IMR-90 (cell line): ENCODE data around the gene IER5. TPM values are rescaled to one million over a fixed set of nuclear protein-coding genes. Genes with fewer than 3 reads are reported as not detected.

Experiments
- ATAC-seq: fragments of 200-7000 bp; cut with Tn5 transposase; 2 replicates; pipeline ENCODE4 v1.9.1; 2020; ENCODE audit warnings: low read depth, mild to moderate bottlenecking, moderate library complexity
- BruUV-seq: library from RNA; stranded (reverse); fragments of 400-500 nt; replicated peaks from 2 replicates; lab custom pipeline; 2021; lab: Mats Ljungman, UMichigan
- CTCF ChIA-PET: fragments of 300-600 bp; formaldehyde crosslinking; extraction: SDS; loops from one replicate; lab custom pipeline; 2021; ENCODE audit warnings: antibody characterized with exemption; lab: Yijun Ruan, JAX
- POLR2A ChIA-PET: fragments of 300-600 bp; sonication (Branson Sonifier 250); formaldehyde crosslinking; loops from one replicate; lab custom pipeline; 2022; ENCODE audit warnings: antibody characterized with exemption; ENCODE audit not compliant: unreplicated experiment; lab: Charles Lee
- DNase-seq: peaks from one replicate; pipeline ENCODE4 v3.0.0; 2013
- H2AFZ ChIP-seq: replicated peaks from 2 replicates; pipeline ENCODE3; 2013; ENCODE audit warnings: low read length, mild to moderate bottlenecking; ENCODE audit not compliant: poor library complexity
- H2AK5ac ChIP-seq: 2 replicates; pipeline ENCODE4 v1.6.1; 2013; ENCODE audit warnings: low read depth, low read length, inconsistent platforms
- H2AK9ac ChIP-seq: replicated peaks from 2 replicates; pipeline ENCODE3; 2013; ENCODE audit warnings: mild to moderate bottlenecking, low read depth, low read length, moderate library complexity; ENCODE audit not compliant: poor library complexity
- H2BK120ac ChIP-seq: 2 replicates; pipeline ENCODE4 v1.6.1; 2013; ENCODE audit warnings: low read depth, low read length, inconsistent platforms
- H2BK15ac ChIP-seq: 3 replicates; pipeline ENCODE4 v1.6.1; 2013; ENCODE audit warnings: low read depth, low read length, inconsistent platforms
- H2BK20ac ChIP-seq: 2 replicates; pipeline ENCODE4 v1.6.1; 2013; ENCODE audit warnings: low read depth, mild to moderate bottlenecking, inconsistent platforms, low read length, moderate library complexity
- H2BK5ac ChIP-seq: 2 replicates; pipeline ENCODE4 v1.6.1; 2013; ENCODE audit warnings: mild to moderate bottlenecking, low read depth, low read length, inconsistent platforms; ENCODE audit not compliant: poor library complexity, severe bottlenecking
- H3K14ac ChIP-seq: replicated peaks from 2 replicates; pipeline ENCODE4 v1.6.1; 2013; ENCODE audit warnings: low read depth, low read length, inconsistent platforms
- H3K18ac ChIP-seq: 2 replicates; pipeline ENCODE4 v1.6.1; 2013; ENCODE audit warnings: low read depth, low read length, control low read depth
- H3K23ac ChIP-seq: 2 replicates; pipeline ENCODE4 v1.6.1; 2013; ENCODE audit warnings: low read depth, low read length, inconsistent platforms
- H3K27ac ChIP-seq: 2 replicates; pipeline ENCODE4 v1.5.1; 2013; ENCODE audit warnings: mild to moderate bottlenecking, control low read depth, low read length; ENCODE audit not compliant: insufficient read depth
- H3K27me3 ChIP-seq: 2 replicates; pipeline ENCODE4 v1.6.1; 2013; ENCODE audit warnings: low read length; ENCODE audit not compliant: control insufficient read depth, insufficient read depth
- H3K36me3 ChIP-seq: 2 replicates; pipeline ENCODE4 v1.6.1; 2013; ENCODE audit warnings: low read length, mixed read lengths; ENCODE audit not compliant: control insufficient read depth, insufficient read depth
- H3K4ac ChIP-seq: 2 replicates; pipeline ENCODE4 v1.6.1; 2013; ENCODE audit warnings: low read depth, low read length, inconsistent platforms
- H3K4me1 ChIP-seq: 2 replicates; pipeline ENCODE4 v1.6.1; 2013; ENCODE audit warnings: low read length, mixed read lengths; ENCODE audit not compliant: control insufficient read depth, insufficient read depth
- H3K4me2 ChIP-seq: 2 replicates; pipeline ENCODE4 v1.6.1; 2013; ENCODE audit warnings: low read depth, mild to moderate bottlenecking, control low read depth, low read length, moderate library complexity
- H3K4me3 ChIP-seq: 2 replicates; pipeline ENCODE4 v1.5.1; 2013; ENCODE audit warnings: low read depth, mild to moderate bottlenecking, control low read depth, low read length, moderate library complexity; ENCODE audit not compliant: insufficient read depth
- H3K56ac ChIP-seq: 2 replicates; pipeline ENCODE4 v1.6.1; 2013; ENCODE audit warnings: low read length, inconsistent platforms; ENCODE audit not compliant: insufficient read depth; ENCODE audit errors: extremely low read depth
- H3K79me1 ChIP-seq, 2 experiments: 2 replicates each; pipeline ENCODE4 v1.6.1; 2013; ENCODE audit warnings: low read length in 2 of 2, inconsistent platforms in 1 of 2, low read depth in 1 of 2
- H3K9ac ChIP-seq: 2 replicates; pipeline ENCODE4 v1.6.1; 2013; ENCODE audit warnings: low read depth, low read length, control low read depth
- H3K9me1 ChIP-seq: 2 replicates; pipeline ENCODE4 v1.6.1; 2013; ENCODE audit warnings: low read length, inconsistent platforms; ENCODE audit not compliant: insufficient read depth
- H3K9me3 ChIP-seq: 2 replicates; pipeline ENCODE4 v1.6.1; 2013; ENCODE audit warnings: low read length; ENCODE audit not compliant: control insufficient read depth, insufficient read depth
- H4K20me1 ChIP-seq: 2 replicates; pipeline ENCODE4 v1.6.1; 2013; ENCODE audit warnings: low read length, inconsistent platforms; ENCODE audit not compliant: insufficient read depth
- H4K5ac ChIP-seq: 2 replicates; pipeline ENCODE4 v1.6.1; 2013; ENCODE audit warnings: mild to moderate bottlenecking, low read depth, low read length, control low read depth
- H4K8ac ChIP-seq, 2 experiments: 2 replicates each; pipeline ENCODE4 v1.6.1; 2013; ENCODE audit warnings: low read depth in 2 of 2, low read length in 2 of 2, control low read depth in 1 of 2, inconsistent platforms in 1 of 2
- H4K91ac ChIP-seq: 2 replicates; pipeline ENCODE4 v1.6.1; 2013; ENCODE audit warnings: low read depth, low read length, inconsistent platforms; ENCODE audit not compliant: insufficient read depth
- CEBPB ChIP-seq: IDR thresholded peaks from 2 replicates; pipeline ENCODE4 v1.6.1; 2012; ENCODE audit warnings: low read depth, low read length, improper control_type of control experiment
- CHD1 ChIP-seq: IDR thresholded peaks from 2 replicates; pipeline ENCODE4 v1.6.1; 2012; ENCODE audit warnings: low read depth, low read length, improper control_type of control experiment
- MAFK ChIP-seq: IDR thresholded peaks from 2 replicates; pipeline ENCODE4 v1.6.1; 2012; ENCODE audit warnings: low read depth, low read length, improper control_type of control experiment
- MAZ ChIP-seq: IDR thresholded peaks from 2 replicates; pipeline ENCODE4 v1.6.1; 2012; ENCODE audit warnings: low read depth, mild to moderate bottlenecking, low read length, improper control_type of control experiment, moderate library complexity, borderline replicate concordance
- NFE2L2 ChIP-seq: fragments of 150-350 bp; IDR thresholded peaks from 2 replicates; pipeline ENCODE4 v1.6.1; 2016; ENCODE audit warnings: low read depth, mild to moderate bottlenecking, low read length
- POLR2A ChIP-seq: IDR thresholded peaks from 2 replicates; pipeline ENCODE4 v1.6.1; 2012; ENCODE audit warnings: mild to moderate bottlenecking, low read depth, low read length
- RFX5 ChIP-seq: IDR thresholded peaks from 2 replicates; pipeline ENCODE4 v1.8.0; 2012; ENCODE audit warnings: low read depth, mild to moderate bottlenecking, low read length, moderate library complexity
- WGBS, 2 experiments: methylation state at CpG; one replicate each; pipeline versions ENCODE4 v1.1.5 to v1.1.7; 2013; ENCODE audit warnings: missing lambda C conversion rate in 2 of 2; ENCODE audit not compliant: insufficient read length in 1 of 2; ENCODE audit errors: extremely low coverage in 2 of 2; 5-methylcytosine and 5-hydroxymethylcytosine counted together
- dilution Hi-C: fragments of 300-500 bp; cut with HindIII; formaldehyde crosslinking; loops from one replicate; pipeline ENCODE4 v1.14.3; 2018; ENCODE audit warnings: low sequenced_read_pairs; ENCODE audit not compliant: unreplicated experiment
- in situ Hi-C: fragments of 300-500 bp; cut with MboI; formaldehyde crosslinking; loops from 3 replicates; pipeline ENCODE4 v1.14.3; 2019; ENCODE audit warnings: low sequenced_read_pairs, inconsistent platforms, mixed read lengths
- intact Hi-C: fragments of 100-400 bp; cut with micrococcal nuclease; formaldehyde crosslinking; loops from 2 replicates; pipeline ENCODE4 v1.10.0; 2022
- polyA plus RNA-seq, 3 experiments: library from polyadenylated mRNA; depleted of rRNA; stranded (reverse); fragments of >200 nt; gene quantifications; 2 replicates each; pipeline ENCODE4 v1.2.3, GENCODE V29; 2012; ENCODE audit warnings: low replicate concordance in 1 of 3
- total RNA-seq: library from RNA; depleted of rRNA; stranded (reverse); fragments of >200 nt; gene quantifications from 2 replicates; pipeline ENCODE4 v1.2.3, GENCODE V29; 2012
- TF ChIP-seq, protein P1 (sequence below): fragments of 150-350 bp; IDR thresholded peaks from 2 replicates; pipeline ENCODE4 v1.6.1; 2016; ENCODE audit warnings: low read depth, mild to moderate bottlenecking, low read length, moderate library complexity, borderline replicate concordance

The IER5 gene
- total and polyA plus RNA-seq, 2 of the 4 experiments (the other 2 are of a cell fraction), result 15.8 to 27.1 TPM

DNA sequence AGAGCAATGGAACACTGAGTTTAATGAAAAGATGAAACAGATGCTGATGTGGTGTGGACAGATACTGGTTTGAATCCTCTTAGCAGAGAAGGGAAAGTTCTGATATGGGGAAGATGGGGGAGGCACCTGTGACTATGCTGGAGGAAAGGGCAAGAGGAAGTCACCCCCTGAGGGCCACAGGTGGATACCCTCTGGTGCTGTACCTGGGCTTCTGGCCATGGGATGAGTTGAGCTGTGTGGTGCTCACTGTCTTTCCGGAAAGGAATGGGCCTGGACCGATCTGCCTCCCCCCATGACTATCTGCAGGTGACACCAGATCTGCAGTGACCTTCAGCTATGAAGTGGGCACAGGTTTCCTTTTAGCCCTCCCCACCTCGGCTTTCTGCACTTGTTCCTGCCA, 52.4 kb downstream of the IER5 start:
- Histone ChIP-seq H2AK5ac (peak overlapping the region; percentile 95), H3K4me1 (peaks cover 34% of the 10 kb centered on the region), H2BK20ac (peak overlapping the region; percentile 90), H3K56ac (0 out of 2 replicates have a peak overlapping the region, but pooled peaks have one; percentile 17), H3K4ac (peak overlapping the region; percentile 94), H3K23ac (peak overlapping the region; percentile 90; the same call in 1 of the 2 replicates), H3K14ac (peak overlapping the region; percentile 90), H4K20me1 (no peaks in the 10 kb centered on the region), H3K9me1 (peaks cover 30% of the 10 kb centered on the region), H2AK9ac (peak overlapping the region; percentile 95), H3K4me3 (no peak overlapping the region), H4K91ac (peak overlapping the region; percentile 76), H2BK5ac (peak overlapping the region; percentile 93), H2BK15ac (peak overlapping the region; percentile 81; the same call in 2 of the 3 replicates), H2BK120ac (peak overlapping the region; percentile 94), H3K79me1 (peaks cover 4 to 31% of the 10 kb centered on the region in 2 experiments; a peak in 2 of 4 replicates), H3K9me3 (no peaks in the 10 kb centered on the region), H3K9ac (no peak overlapping the region), H3K27me3 (no peaks in the 10 kb centered on the region), H3K27ac (peak overlapping the region; percentile 17; the same call in 1 of the 2 replicates), H3K4me2 (no peak overlapping the region), H3K18ac (no peak overlapping the region; the same call in 1 of the 2 replicates), H4K8ac (peak overlapping the region; percentile 65 to 83), H2AFZ (no peak overlapping the region), H3K36me3 (no peaks in the 10 kb centered on the region), H4K5ac (peak overlapping the region; percentile 8; the same call in 1 of the 2 replicates)
- WGBS, 2 experiments, result 100% methylated on average over 2 of the region's 3 CpGs; no CpG with 5 or more reads in 1 of the 2 experiments
- ChIA-PET POLR2A (interaction anchor here (2.0 kb wide), 1 partner anchor 50 kb away, joined by 11 read pairs; no protein-coding TSS in a partner anchor), CTCF (interaction anchor here (0.6 to 3.8 kb wide), 8 partner anchors 13 to 103 kb away, joined by 3 to 24 read pairs (median 4); no protein-coding TSS in a partner anchor)
- intact Hi-C loops, result loop anchor here (5.0 kb wide), 2 partner anchors 119 to 624 kb away; partner anchors contain the start of gene STX6
- no TSS peak for BruUV-seq
- ATAC-seq (no peak), DNase-seq (no peak)
- in situ Hi-C loops, result loop anchor here (5.0 to 10.0 kb wide), 3 partner anchors 104 to 506 kb away; partner anchors contain the start of gene XPR1
- dilution Hi-C loops, result no loop called here
- TF ChIP-seq CHD1 (no peak), RFX5 (no peak), NFE2L2 (no peak), MAFK (no peak), CEBPB (no peak), MAZ (no peak), POLR2A (no peak)
- TF ChIP-seq, protein P1, sequence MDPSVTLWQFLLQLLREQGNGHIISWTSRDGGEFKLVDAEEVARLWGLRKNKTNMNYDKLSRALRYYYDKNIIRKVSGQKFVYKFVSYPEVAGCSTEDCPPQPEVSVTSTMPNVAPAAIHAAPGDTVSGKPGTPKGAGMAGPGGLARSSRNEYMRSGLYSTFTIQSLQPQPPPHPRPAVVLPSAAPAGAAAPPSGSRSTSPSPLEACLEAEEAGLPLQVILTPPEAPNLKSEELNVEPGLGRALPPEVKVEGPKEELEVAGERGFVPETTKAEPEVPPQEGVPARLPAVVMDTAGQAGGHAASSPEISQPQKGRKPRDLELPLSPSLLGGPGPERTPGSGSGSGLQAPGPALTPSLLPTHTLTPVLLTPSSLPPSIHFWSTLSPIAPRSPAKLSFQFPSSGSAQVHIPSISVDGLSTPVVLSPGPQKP, result no peak
